HEK293 (cell line): ENCODE results near the gene LHFPL3.

Experiments used
- CTCF ChIP-seq: fragments of 450-650 bp; formaldehyde crosslinking; IDR thresholded peaks from 2 replicates; pipeline ENCODE4 v1.5.1; 2016; ENCODE audit warnings: missing biosample characterization, missing genetic modification characterization
- PRDM6 ChIP-seq: fragments of 450-650 bp; formaldehyde crosslinking; IDR thresholded peaks from 2 replicates; pipeline ENCODE4 v1.5.1; 2017; ENCODE audit warnings: missing biosample characterization, missing genetic modification characterization
- ZBTB10 ChIP-seq: fragments of 450-650 bp; formaldehyde crosslinking; IDR thresholded peaks from 2 replicates; pipeline ENCODE4 v1.5.1; 2016; ENCODE audit warnings: missing biosample characterization, missing genetic modification characterization
- ZIC2 ChIP-seq: fragments of 450-650 bp; formaldehyde crosslinking; IDR thresholded peaks from 2 replicates; pipeline ENCODE4 v1.5.1; 2016; ENCODE audit warnings: missing biosample characterization, missing genetic modification characterization
- ZNF112 ChIP-seq: fragments of 450-650 bp; formaldehyde crosslinking; IDR thresholded peaks from 2 replicates; pipeline ENCODE4 v1.5.0; 2017; ENCODE audit warnings: missing biosample characterization, missing genetic modification characterization
- ZNF280D ChIP-seq: fragments of 450-650 bp; formaldehyde crosslinking; IDR thresholded peaks from 2 replicates; pipeline ENCODE4 v1.5.1; 2016; ENCODE audit warnings: missing biosample characterization, missing genetic modification characterization
- ZNF302 ChIP-seq: fragments of 450-650 bp; formaldehyde crosslinking; IDR thresholded peaks from 2 replicates; pipeline ENCODE4 v1.5.1; 2016; ENCODE audit warnings: missing biosample characterization, missing genetic modification characterization, low read depth
- TF ChIP-seq, protein P1 (sequence below): fragments of 450-650 bp; formaldehyde crosslinking; IDR thresholded peaks from 2 replicates; pipeline ENCODE4 v1.5.1; 2016; ENCODE audit warnings: missing biosample characterization, missing genetic modification characterization

DNA sequence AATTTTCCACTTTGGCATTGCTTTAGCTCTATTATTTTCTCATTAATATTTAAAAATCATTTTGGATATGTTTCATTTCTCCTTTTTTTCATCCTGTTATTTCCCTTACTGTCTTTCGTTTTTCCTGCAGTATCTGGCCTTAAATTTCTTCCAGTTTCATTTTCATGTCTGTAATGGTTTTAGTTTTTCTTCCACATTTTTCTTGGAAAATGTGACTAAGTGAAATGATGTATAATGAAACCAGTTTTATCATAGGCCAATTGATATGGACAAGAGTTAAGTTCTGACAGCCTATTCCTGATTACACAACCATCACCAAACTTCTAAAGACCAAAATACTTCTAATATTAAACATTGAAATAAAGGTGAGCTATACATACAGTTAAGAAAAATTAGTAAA, 158.5 kb downstream of the LHFPL3 start:
- no peak for TF ChIP-seq PRDM6 (tag by site-specific recombination)
- TF ChIP-seq, protein P1, sequence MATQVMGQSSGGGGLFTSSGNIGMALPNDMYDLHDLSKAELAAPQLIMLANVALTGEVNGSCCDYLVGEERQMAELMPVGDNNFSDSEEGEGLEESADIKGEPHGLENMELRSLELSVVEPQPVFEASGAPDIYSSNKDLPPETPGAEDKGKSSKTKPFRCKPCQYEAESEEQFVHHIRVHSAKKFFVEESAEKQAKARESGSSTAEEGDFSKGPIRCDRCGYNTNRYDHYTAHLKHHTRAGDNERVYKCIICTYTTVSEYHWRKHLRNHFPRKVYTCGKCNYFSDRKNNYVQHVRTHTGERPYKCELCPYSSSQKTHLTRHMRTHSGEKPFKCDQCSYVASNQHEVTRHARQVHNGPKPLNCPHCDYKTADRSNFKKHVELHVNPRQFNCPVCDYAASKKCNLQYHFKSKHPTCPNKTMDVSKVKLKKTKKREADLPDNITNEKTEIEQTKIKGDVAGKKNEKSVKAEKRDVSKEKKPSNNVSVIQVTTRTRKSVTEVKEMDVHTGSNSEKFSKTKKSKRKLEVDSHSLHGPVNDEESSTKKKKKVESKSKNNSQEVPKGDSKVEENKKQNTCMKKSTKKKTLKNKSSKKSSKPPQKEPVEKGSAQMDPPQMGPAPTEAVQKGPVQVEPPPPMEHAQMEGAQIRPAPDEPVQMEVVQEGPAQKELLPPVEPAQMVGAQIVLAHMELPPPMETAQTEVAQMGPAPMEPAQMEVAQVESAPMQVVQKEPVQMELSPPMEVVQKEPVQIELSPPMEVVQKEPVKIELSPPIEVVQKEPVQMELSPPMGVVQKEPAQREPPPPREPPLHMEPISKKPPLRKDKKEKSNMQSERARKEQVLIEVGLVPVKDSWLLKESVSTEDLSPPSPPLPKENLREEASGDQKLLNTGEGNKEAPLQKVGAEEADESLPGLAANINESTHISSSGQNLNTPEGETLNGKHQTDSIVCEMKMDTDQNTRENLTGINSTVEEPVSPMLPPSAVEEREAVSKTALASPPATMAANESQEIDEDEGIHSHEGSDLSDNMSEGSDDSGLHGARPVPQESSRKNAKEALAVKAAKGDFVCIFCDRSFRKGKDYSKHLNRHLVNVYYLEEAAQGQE (tag by site-specific recombination), result no peak
- no peak for TF ChIP-seq ZIC2
- TF ChIP-seq ZNF302 (tag by site-specific recombination), result no peak
- no peak for TF ChIP-seq CTCF (tag by site-specific recombination)
- no peak for TF ChIP-seq ZNF112 (tag by site-specific recombination)
- TF ChIP-seq ZBTB10 (tag by site-specific recombination), result no peak
- TF ChIP-seq ZNF280D (tag by site-specific recombination), result no peak
